Endothelial cell (in vitro differentiated cells): ENCODE data around the gene GATD1. TPM values are rescaled to one million over a fixed set of nuclear protein-coding genes. Genes with fewer than 3 reads are reported as not detected.

ENCODE experiments used
- DNase-seq: peaks from one replicate; pipeline ENCODE4 v3.0.0; 2021; ENCODE audit warnings: low spot score
- H3K27ac Mint-ChIP-seq: one replicate; pipeline ENCODE4 v1.8.0; 2021; ENCODE audit warnings: mixed read lengths, inconsistent platforms; ENCODE audit not compliant: unreplicated experiment
- H3K27me3 Mint-ChIP-seq: one replicate; pipeline ENCODE4 v1.8.0; 2021; ENCODE audit warnings: mild to moderate bottlenecking, moderate library complexity, mixed read lengths, inconsistent platforms; ENCODE audit not compliant: unreplicated experiment
- H3K36me3 Mint-ChIP-seq: one replicate; pipeline ENCODE4 v1.8.0; 2021; ENCODE audit warnings: mild to moderate bottlenecking, low read depth, mixed read lengths, inconsistent platforms; ENCODE audit not compliant: unreplicated experiment
- H3K4me1 Mint-ChIP-seq: one replicate; pipeline ENCODE4 v1.8.0; 2021; ENCODE audit warnings: mild to moderate bottlenecking, mixed read lengths, inconsistent platforms; ENCODE audit not compliant: unreplicated experiment
- H3K4me3 Mint-ChIP-seq: one replicate; pipeline ENCODE4 v1.8.0; 2021; ENCODE audit warnings: mild to moderate bottlenecking, mixed read lengths, inconsistent platforms; ENCODE audit not compliant: unreplicated experiment
- H3K9me3 Mint-ChIP-seq: one replicate; pipeline ENCODE4 v1.8.0; 2021; ENCODE audit warnings: mixed read lengths, inconsistent platforms; ENCODE audit not compliant: unreplicated experiment
- CTCF ChIP-seq: fragments of 200-600 bp; sonication (generic); IDR thresholded peaks from one replicate; pipeline ENCODE4 v1.5.0; 2021; ENCODE audit warnings: antibody characterized with exemption; ENCODE audit not compliant: unreplicated experiment
- total RNA-seq: library from RNA; stranded (reverse); fragmentation: NEBNext Ultra II Directional; extraction: Animal tissue kit (Norgen Biotek cat#: 25700); gene quantifications from one replicate; pipeline ENCODE4 v1.2.1, GENCODE V29; 2021; ENCODE audit not compliant: unreplicated experiment

GATD1 gene
- total RNA-seq, 1 donor from 2014 or later: 36.5 TPM

GRCh38 chr11:763549-764321 lies 13.6 kb downstream of the GATD1 start:
- Mint-ChIP-seq H3K4me1 (no peaks in the 10 kb centered on the region), H3K27me3 (peaks cover 3% of the 10 kb centered on the region), H3K9me3 (no peaks in the 10 kb centered on the region), H3K36me3 (peaks cover 10% of the 10 kb centered on the region), H3K4me3 (no peak overlapping the region), H3K27ac (no peak overlapping the region)
- TF ChIP-seq CTCF: no peak
- DNase-seq: no peak

- DNase-seq: no peak
- Mint-ChIP-seq H3K4me1 (no peaks in the 10 kb centered on the region), H3K27me3 (peaks cover 3% of the 10 kb centered on the region), H3K36me3 (peaks cover 10% of the 10 kb centered on the region), H3K27ac (no peak overlapping the region), H3K4me3 (no peak overlapping the region), H3K9me3 (no peaks in the 10 kb centered on the region)
- no peak for TF ChIP-seq CTCF
Observed at GRCh38 chr11:763073-763463, 14.2 kb downstream of the GATD1 start.

GRCh38 chr11:762421-763072 lies 14.7 kb downstream of the GATD1 start:
- peaks cover 12% of the 10 kb centered on the region for H3K36me3 Mint-ChIP-seq
- no peaks in the 10 kb centered on the region for H3K9me3 Mint-ChIP-seq
- no peak for DNase-seq
- H3K4me1 Mint-ChIP-seq: no peaks in the 10 kb centered on the region
- no peak for TF ChIP-seq CTCF
- H3K27ac Mint-ChIP-seq: no peak overlapping the region
- peaks cover 3% of the 10 kb centered on the region for H3K27me3 Mint-ChIP-seq
- H3K4me3 Mint-ChIP-seq: no peak overlapping the region

GRCh38 chr11:761526-762108 lies 15.7 kb downstream of the GATD1 start:
- H3K4me3 Mint-ChIP-seq: no peak overlapping the region
- peaks cover 3% of the 10 kb centered on the region for H3K27me3 Mint-ChIP-seq
- no peak for DNase-seq
- peaks cover 19% of the 10 kb centered on the region for H3K36me3 Mint-ChIP-seq
- no peaks in the 10 kb centered on the region for H3K9me3 Mint-ChIP-seq
- H3K4me1 Mint-ChIP-seq: no peaks in the 10 kb centered on the region
- TF ChIP-seq CTCF: no peak
- no peak overlapping the region for H3K27ac Mint-ChIP-seq

- DNase-seq: no peak
- peaks cover 3% of the 10 kb centered on the region for H3K27me3 Mint-ChIP-seq
- H3K4me3 Mint-ChIP-seq: no peak overlapping the region
- no peak for TF ChIP-seq CTCF
- no peaks in the 10 kb centered on the region for H3K9me3 Mint-ChIP-seq
- peaks cover 22% of the 10 kb centered on the region for H3K36me3 Mint-ChIP-seq
- no peak overlapping the region for H3K27ac Mint-ChIP-seq
- H3K4me1 Mint-ChIP-seq: no peaks in the 10 kb centered on the region
Observed at GRCh38 chr11:760236-760635, 17.1 kb downstream of the GATD1 start.
